HepG2 (cell line): ENCODE measurements around the gene PLEKHN1. TPM values are rescaled to one million over a fixed set of nuclear protein-coding genes. Genes with fewer than 3 reads are reported as not detected.

Source experiments
- AGO1 ChIP-seq: fragments of 200-400 bp; formaldehyde crosslinking; IDR thresholded peaks from 2 replicates; pipeline ENCODE4 v1.6.1; 2017; ENCODE audit warnings: mild to moderate bottlenecking, low read depth, low read length, moderate library complexity; ENCODE audit not compliant: poor library complexity, severe bottlenecking
- ATRX ChIP-seq: sonication (generic); formaldehyde crosslinking; IDR thresholded peaks from 2 replicates; pipeline ENCODE4 v1.4.0; 2020; ENCODE audit warnings: missing genetic modification reagents, borderline replicate concordance
- JUNB ChIP-seq: sonication (generic); formaldehyde crosslinking; IDR thresholded peaks from 2 replicates; pipeline ENCODE4 v1.8.0; 2022; ENCODE audit warnings: missing genetic modification reagents, mild to moderate bottlenecking, borderline replicate concordance
- KDM5B ChIP-seq: sonication (generic); formaldehyde crosslinking; IDR thresholded peaks from 2 replicates; pipeline ENCODE4 v1.4.0; 2020; ENCODE audit warnings: missing genetic modification reagents, mild to moderate bottlenecking, borderline replicate concordance
- NFIB ChIP-seq: sonication (generic); formaldehyde crosslinking; IDR thresholded peaks from 2 replicates; pipeline ENCODE4 v1.9.0; 2021; ENCODE audit warnings: missing genetic modification reagents, mild to moderate bottlenecking, borderline replicate concordance
- SAP130 ChIP-seq: IDR thresholded peaks from 2 replicates; pipeline ENCODE4 v1.6.1; 2016; ENCODE audit warnings: low read depth
- ZBTB2 ChIP-seq: sonication (generic); formaldehyde crosslinking; IDR thresholded peaks from 2 replicates; pipeline ENCODE4 v1.8.0; 2022; ENCODE audit warnings: low read depth, missing genetic modification reagents
- ZFP62 ChIP-seq: sonication (generic); formaldehyde crosslinking; IDR thresholded peaks from 2 replicates; pipeline ENCODE4 v1.4.0; 2020; ENCODE audit warnings: missing genetic modification reagents
- ZFX ChIP-seq: sonication (generic); formaldehyde crosslinking; IDR thresholded peaks from 2 replicates; pipeline ENCODE4 v1.4.0; 2020; ENCODE audit warnings: mild to moderate bottlenecking, low read depth, missing genetic modification reagents, moderate library complexity
- ZNF20 ChIP-seq: sonication (generic); formaldehyde crosslinking; IDR thresholded peaks from 2 replicates; pipeline ENCODE4 v1.4.0; 2020; ENCODE audit warnings: mild to moderate bottlenecking, moderate library complexity, missing genetic modification reagents
- ZNF33A ChIP-seq: sonication (generic); formaldehyde crosslinking; IDR thresholded peaks from 2 replicates; pipeline ENCODE4 v1.5.1; 2020; ENCODE audit warnings: missing genetic modification reagents, mild to moderate bottlenecking, moderate library complexity, borderline replicate concordance
- ZNF446 ChIP-seq: sonication (generic); formaldehyde crosslinking; IDR thresholded peaks from 2 replicates; pipeline ENCODE4 v1.5.0; 2020; ENCODE audit warnings: mild to moderate bottlenecking, missing genetic modification reagents
- ZNF496 ChIP-seq: sonication (generic); formaldehyde crosslinking; IDR thresholded peaks from 2 replicates; pipeline ENCODE4 v1.8.1; 2023; ENCODE audit warnings: mild to moderate bottlenecking, moderate library complexity, missing genetic modification reagents; ENCODE audit not compliant: insufficient replicate concordance
- ZNF501 ChIP-seq: sonication (generic); formaldehyde crosslinking; IDR thresholded peaks from 2 replicates; pipeline ENCODE4 v1.5.1; 2020; ENCODE audit warnings: mild to moderate bottlenecking, moderate library complexity, missing genetic modification reagents
- ZNF605 ChIP-seq: sonication (generic); formaldehyde crosslinking; IDR thresholded peaks from 2 replicates; pipeline ENCODE4 v1.8.0; 2022; ENCODE audit warnings: mild to moderate bottlenecking, missing genetic modification reagents
- ZNF607 ChIP-seq: sonication (generic); formaldehyde crosslinking; IDR thresholded peaks from 2 replicates; pipeline ENCODE4 v1.5.1; 2020; ENCODE audit warnings: missing genetic modification reagents, mild to moderate bottlenecking, borderline replicate concordance
- ZNF709 ChIP-seq: sonication (generic); formaldehyde crosslinking; IDR thresholded peaks from 2 replicates; pipeline ENCODE4 v1.5.0; 2020; ENCODE audit warnings: mild to moderate bottlenecking, missing genetic modification reagents
- ZNF784 ChIP-seq: sonication (generic); formaldehyde crosslinking; IDR thresholded peaks from 2 replicates; pipeline ENCODE4 v1.5.1; 2020; ENCODE audit warnings: missing genetic modification reagents, mild to moderate bottlenecking, borderline replicate concordance
- polyA plus RNA-seq, 8 experiments: library from polyadenylated mRNA; depleted of rRNA in 3 of 8; stranded (reverse) in 7 of 8; unstranded in 1 of 8; fragments of >200 nt; fragmentation: Illumina TruSeq in 4 of 8; extraction: Trizol in 4 of 8; gene quantifications; 2 replicates each; pipeline versions ENCODE4 v1.2.1 to v1.2.3, GENCODE V29; 2011 to 2016; ENCODE audit warnings: low read depth in 4 of 8, missing spikeins in 1 of 8, mixed read lengths in 1 of 8; ENCODE audit not compliant: insufficient read depth in 1 of 8
- total RNA-seq, 5 experiments: library from RNA; depleted of rRNA; stranded (reverse); fragments of >200 nt; fragmentation: Illumina TruSeq; extraction: Trizol; gene quantifications; 2 replicates each; pipeline ENCODE4 v1.2.3, GENCODE V29; 2016; ENCODE audit warnings: low read depth in 1 of 5
- TF ChIP-seq, protein P1 (sequence below): IDR thresholded peaks from 2 replicates; pipeline ENCODE4 v1.6.1; 2016
- TF ChIP-seq, protein P2 (sequence below): fragments of 450-650 bp; IDR thresholded peaks from 2 replicates; pipeline ENCODE4 v1.6.1; 2016
- TF ChIP-seq, protein P3 (sequence below): sonication (generic); formaldehyde crosslinking; IDR thresholded peaks from 2 replicates; pipeline ENCODE4 v1.5.0; 2020; ENCODE audit warnings: mild to moderate bottlenecking, missing genetic modification reagents, borderline replicate concordance

The PLEKHN1 gene
- total and polyA plus RNA-seq, 2 of the 13 experiments (the other 11 are each of a cell fraction or from before 2014, with no cell fraction given), result 0.42 to 0.58 TPM

GRCh38 chr1:1020000-1020404 lies 53.7 kb downstream of the PLEKHN1 start, which contains the start of gene AGRN (continued):
- TF ChIP-seq, protein P1, sequence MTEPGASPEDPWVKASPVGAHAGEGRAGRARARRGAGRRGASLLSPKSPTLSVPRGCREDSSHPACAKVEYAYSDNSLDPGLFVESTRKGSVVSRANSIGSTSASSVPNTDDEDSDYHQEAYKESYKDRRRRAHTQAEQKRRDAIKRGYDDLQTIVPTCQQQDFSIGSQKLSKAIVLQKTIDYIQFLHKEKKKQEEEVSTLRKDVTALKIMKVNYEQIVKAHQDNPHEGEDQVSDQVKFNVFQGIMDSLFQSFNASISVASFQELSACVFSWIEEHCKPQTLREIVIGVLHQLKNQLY (CRISPR knock-in tag), result no peak
- no peak for TF ChIP-seq ZNF709 (CRISPR knock-in tag)
- TF ChIP-seq, protein P2, sequence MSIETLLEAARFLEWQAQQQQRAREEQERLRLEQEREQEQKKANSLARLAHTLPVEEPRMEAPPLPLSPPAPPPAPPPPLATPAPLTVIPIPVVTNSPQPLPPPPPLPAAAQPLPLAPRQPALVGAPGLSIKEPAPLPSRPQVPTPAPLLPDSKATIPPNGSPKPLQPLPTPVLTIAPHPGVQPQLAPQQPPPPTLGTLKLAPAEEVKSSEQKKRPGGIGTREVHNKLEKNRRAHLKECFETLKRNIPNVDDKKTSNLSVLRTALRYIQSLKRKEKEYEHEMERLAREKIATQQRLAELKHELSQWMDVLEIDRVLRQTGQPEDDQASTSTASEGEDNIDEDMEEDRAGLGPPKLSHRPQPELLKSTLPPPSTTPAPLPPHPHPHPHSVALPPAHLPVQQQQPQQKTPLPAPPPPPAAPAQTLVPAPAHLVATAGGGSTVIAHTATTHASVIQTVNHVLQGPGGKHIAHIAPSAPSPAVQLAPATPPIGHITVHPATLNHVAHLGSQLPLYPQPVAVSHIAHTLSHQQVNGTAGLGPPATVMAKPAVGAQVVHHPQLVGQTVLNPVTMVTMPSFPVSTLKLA, result no peak
- TF ChIP-seq ZNF605 (CRISPR knock-in tag), result no peak
- no peak for TF ChIP-seq AGO1
- TF ChIP-seq, protein P3, sequence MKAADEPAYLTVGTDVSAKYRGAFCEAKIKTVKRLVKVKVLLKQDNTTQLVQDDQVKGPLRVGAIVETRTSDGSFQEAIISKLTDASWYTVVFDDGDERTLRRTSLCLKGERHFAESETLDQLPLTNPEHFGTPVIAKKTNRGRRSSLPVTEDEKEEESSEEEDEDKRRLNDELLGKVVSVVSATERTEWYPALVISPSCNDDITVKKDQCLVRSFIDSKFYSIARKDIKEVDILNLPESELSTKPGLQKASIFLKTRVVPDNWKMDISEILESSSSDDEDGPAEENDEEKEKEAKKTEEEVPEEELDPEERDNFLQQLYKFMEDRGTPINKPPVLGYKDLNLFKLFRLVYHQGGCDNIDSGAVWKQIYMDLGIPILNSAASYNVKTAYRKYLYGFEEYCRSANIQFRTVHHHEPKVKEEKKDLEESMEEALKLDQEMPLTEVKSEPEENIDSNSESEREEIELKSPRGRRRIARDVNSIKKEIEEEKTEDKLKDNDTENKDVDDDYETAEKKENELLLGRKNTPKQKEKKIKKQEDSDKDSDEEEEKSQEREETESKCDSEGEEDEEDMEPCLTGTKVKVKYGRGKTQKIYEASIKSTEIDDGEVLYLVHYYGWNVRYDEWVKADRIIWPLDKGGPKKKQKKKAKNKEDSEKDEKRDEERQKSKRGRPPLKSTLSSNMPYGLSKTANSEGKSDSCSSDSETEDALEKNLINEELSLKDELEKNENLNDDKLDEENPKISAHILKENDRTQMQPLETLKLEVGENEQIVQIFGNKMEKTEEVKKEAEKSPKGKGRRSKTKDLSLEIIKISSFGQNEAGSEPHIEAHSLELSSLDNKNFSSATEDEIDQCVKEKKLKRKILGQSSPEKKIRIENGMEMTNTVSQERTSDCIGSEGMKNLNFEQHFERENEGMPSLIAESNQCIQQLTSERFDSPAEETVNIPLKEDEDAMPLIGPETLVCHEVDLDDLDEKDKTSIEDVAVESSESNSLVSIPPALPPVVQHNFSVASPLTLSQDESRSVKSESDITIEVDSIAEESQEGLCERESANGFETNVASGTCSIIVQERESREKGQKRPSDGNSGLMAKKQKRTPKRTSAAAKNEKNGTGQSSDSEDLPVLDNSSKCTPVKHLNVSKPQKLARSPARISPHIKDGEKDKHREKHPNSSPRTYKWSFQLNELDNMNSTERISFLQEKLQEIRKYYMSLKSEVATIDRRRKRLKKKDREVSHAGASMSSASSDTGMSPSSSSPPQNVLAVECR (CRISPR knock-in tag), result peak; percentile 33; the same call in 1 of the 2 replicates
- 0 out of 2 replicates have a peak, but pooled peaks have one; percentile 25 for TF ChIP-seq KDM5B (CRISPR knock-in tag)
- no peak for TF ChIP-seq ZNF501 (CRISPR knock-in tag)
- TF ChIP-seq ZNF446 (CRISPR knock-in tag), result no peak
- no peak for TF ChIP-seq ZNF607
- peak; percentile 61 for TF ChIP-seq ZFX (CRISPR knock-in tag)
- TF ChIP-seq ZNF496 (CRISPR knock-in tag), result no peak
- TF ChIP-seq ZBTB2 (CRISPR knock-in tag), result no peak
- TF ChIP-seq ATRX (CRISPR knock-in tag), result no peak
- no peak for TF ChIP-seq ZNF784 (CRISPR knock-in tag)
- no peak for TF ChIP-seq JUNB
- TF ChIP-seq ZFP62 (CRISPR knock-in tag), result no peak
- no peak for TF ChIP-seq ZNF33A (CRISPR knock-in tag)
- no peak for TF ChIP-seq NFIB (CRISPR knock-in tag)
- TF ChIP-seq SAP130, result peak; percentile 34; the same call in 1 of the 2 replicates
- TF ChIP-seq ZNF20 (CRISPR knock-in tag), result no peak
